CD4-positive, alpha-beta T cell (primary cell): ENCODE data around the gene NCF4. TPM values are rescaled to one million over a fixed set of nuclear protein-coding genes. Genes with fewer than 3 reads are reported as not detected.

ENCODE experiments used
- ATAC-seq: fragments of 200-7000 bp; cut with Tn5 transposase; one replicate; pipeline ENCODE4 v1.10.0; 2022; ENCODE audit warnings: mild to moderate bottlenecking; ENCODE audit not compliant: poor library complexity
- CTCF ChIA-PET: fragments of 350-600 bp; sonication (Branson Sonifier 250); formaldehyde crosslinking; loops from one replicate; lab custom pipeline; 2021; ENCODE audit warnings: antibody characterized with exemption, inconsistent platforms; lab: Charles Lee
- POLR2A ChIA-PET: fragments of 350-600 bp; sonication (Branson Sonifier 250); formaldehyde crosslinking; loops from one replicate; lab custom pipeline; 2021; ENCODE audit warnings: antibody characterized with exemption, inconsistent platforms; lab: Charles Lee
- DNase-seq, 14 experiments: peaks; one replicate each; pipeline ENCODE4 v3.0.0-alpha.2; 2013 to 2020; ENCODE audit warnings: mixed read lengths in 2 of 14
- H3K27ac ChIP-seq, 2 donors: one replicate each; pipeline versions ENCODE4 v1.5.1 to v1.7.0; 2013; ENCODE audit warnings: low read length in 2 of 2, low read depth in 1 of 2, mild to moderate bottlenecking in 1 of 2
- H3K27me3 ChIP-seq, 2 experiments: 1 replicate in 1 of 2; 2 replicates in 1 of 2; pipeline versions ENCODE4 v1.6.1 to v1.7.0; 2013; ENCODE audit warnings: low read length in 2 of 2, control low read depth in 1 of 2, mild to moderate bottlenecking in 1 of 2, moderate library complexity in 1 of 2; ENCODE audit not compliant: insufficient read depth in 2 of 2, control insufficient read depth in 1 of 2
- H3K36me3 ChIP-seq: one replicate; pipeline ENCODE4 v1.6.1; 2013; ENCODE audit warnings: low read length, control low read depth; ENCODE audit not compliant: insufficient read depth
- H3K4me1 ChIP-seq: one replicate; pipeline ENCODE4 v1.6.1; 2013; ENCODE audit warnings: low read length, control low read depth; ENCODE audit not compliant: insufficient read depth
- H3K4me3 ChIP-seq: one replicate; pipeline ENCODE4 v1.5.1; 2013; ENCODE audit warnings: mild to moderate bottlenecking, low read length, moderate library complexity
- H3K9me3 ChIP-seq, 2 experiments: 1 replicate in 1 of 2; 2 replicates in 1 of 2; pipeline versions ENCODE4 v1.6.1 to v1.7.0; 2013; ENCODE audit warnings: low read length in 2 of 2, mild to moderate bottlenecking in 2 of 2, control low read depth in 1 of 2, moderate library complexity in 1 of 2; ENCODE audit not compliant: control insufficient read depth in 1 of 2, insufficient read depth in 1 of 2
- H3K27ac Mint-ChIP-seq: one replicate; pipeline ENCODE4 v1.8.0; 2020; ENCODE audit warnings: mixed read lengths
- H3K27me3 Mint-ChIP-seq: one replicate; pipeline ENCODE4 v1.8.0; 2021; ENCODE audit warnings: mixed read lengths
- H3K36me3 Mint-ChIP-seq: one replicate; pipeline ENCODE4 v1.8.0; 2021; ENCODE audit warnings: low read depth, mixed read lengths
- H3K4me1 Mint-ChIP-seq: one replicate; pipeline ENCODE4 v1.8.0; 2021; ENCODE audit warnings: low read depth, mixed read lengths
- H3K4me3 Mint-ChIP-seq: one replicate; pipeline ENCODE4 v1.8.0; 2020; ENCODE audit warnings: mild to moderate bottlenecking, mixed read lengths
- H3K9me3 Mint-ChIP-seq: one replicate; pipeline ENCODE4 v1.8.0; 2020; ENCODE audit warnings: mixed read lengths
- CTCF ChIP-seq: fragments of 200-600 bp; IDR thresholded peaks from one replicate; pipeline ENCODE4 v1.8.0; 2022; ENCODE audit warnings: antibody characterized with exemption, mild to moderate bottlenecking
- intact Hi-C, 2 experiments: fragments of 100-400 bp; cut with DNase I in 1 of 2; cut with micrococcal nuclease in 1 of 2; formaldehyde crosslinking; loops; one replicate each; pipeline versions ENCODE4 v1.15.1 to v1.9.0; 2023 to 2025; cut with DNase I, micrococcal nuclease
- total RNA-seq, 174 experiments: library from RNA in 2 of 174; stranded (reverse) in 2 of 174; gene quantifications; one replicate each; pipeline ENCODE4 v1.2.3 and lab custom pipeline; 2021 to 2026

NCF4 gene
- total RNA-seq, 2 experiments from 2014 or later = 7.7 to 8.0 TPM

GRCh38 chr22:36858966-36859365 lies 1.8 kb upstream of the NCF4 start:
- Histone ChIP-seq H3K27me3 (no peaks in the 10 kb centered on the region), H3K27ac (no peak overlapping the region), H3K4me3 (no peak overlapping the region), H3K36me3 (no peaks in the 10 kb centered on the region), H3K4me1 (peaks cover 44% of the 10 kb centered on the region), H3K9me3 (no peaks in the 10 kb centered on the region)
- no peak for DNase-seq
- CTCF ChIA-PET = interaction anchor here (2.4 kb wide), 1 partner anchor 77 kb away, joined by 8 read pairs; no protein-coding TSS in a partner anchor
- Mint-ChIP-seq H3K27ac (no peak overlapping the region), H3K4me1 (peaks cover 7% of the 10 kb centered on the region), H3K36me3 (no peaks in the 10 kb centered on the region), H3K9me3 (no peaks in the 10 kb centered on the region), H3K27me3 (peaks cover 5% of the 10 kb centered on the region), H3K4me3 (no peak overlapping the region)
- POLR2A ChIA-PET = no interaction called here
- intact Hi-C loops = loop anchor here in 1 of 2 experiments (5.0 to 10.0 kb wide), 2 partner anchors 312 to 336 kb away; no protein-coding TSS in a partner anchor
- ATAC-seq = no peak
- TF ChIP-seq CTCF = no peak

- no peak for DNase-seq
- ChIA-PET CTCF (interaction anchor here (2.4 kb wide), 1 partner anchor 78 kb away, joined by 8 read pairs; no protein-coding TSS in a partner anchor), POLR2A (interaction anchor here (2.1 kb wide), 1 partner anchor 27 kb away, joined by 8 read pairs; no protein-coding TSS in a partner anchor)
- TF ChIP-seq CTCF = no peak
- Histone ChIP-seq H3K27me3 (no peaks in the 10 kb centered on the region), H3K4me3 (no peak overlapping the region), H3K36me3 (peaks cover 1% of the 10 kb centered on the region), H3K4me1 (peaks cover 44% of the 10 kb centered on the region), H3K9me3 (no peaks in the 10 kb centered on the region), H3K27ac (no peak overlapping the region)
- Mint-ChIP-seq H3K27ac (peak overlapping the region; percentile 57), H3K4me1 (peaks cover 7% of the 10 kb centered on the region), H3K36me3 (no peaks in the 10 kb centered on the region), H3K27me3 (peaks cover 5% of the 10 kb centered on the region), H3K9me3 (no peaks in the 10 kb centered on the region), H3K4me3 (no peak overlapping the region)
- ATAC-seq = no peak
- intact Hi-C loops = no loop called here
Observed at GRCh38 chr22:36860017-36860416, 789 bp upstream of the NCF4 start.

- H3K4me3 ChIP-seq = peak overlapping the region; percentile 60
- ATAC-seq = no peak
- H3K27me3 ChIP-seq = no peaks in the 10 kb centered on the region
- peaks cover 5% of the 10 kb centered on the region for H3K27me3 Mint-ChIP-seq
- H3K27ac Mint-ChIP-seq = peak overlapping the region; percentile 57
- H3K4me1 Mint-ChIP-seq = peaks cover 7% of the 10 kb centered on the region
- no peaks in the 10 kb centered on the region for H3K36me3 Mint-ChIP-seq
- ChIA-PET POLR2A (interaction anchor here (2.1 kb wide), 1 partner anchor 27 kb away, joined by 8 read pairs; no protein-coding TSS in a partner anchor), CTCF (no interaction called here)
- intact Hi-C loops = no loop called here
- DNase-seq = no peak
- no peaks in the 10 kb centered on the region for H3K9me3 ChIP-seq
- no peak for TF ChIP-seq CTCF
- peak overlapping the region in 1 of 2 donors; percentile 68 for H3K27ac ChIP-seq
- H3K4me3 Mint-ChIP-seq = peak overlapping the region; percentile 56
- H3K9me3 Mint-ChIP-seq = no peaks in the 10 kb centered on the region
- peaks cover 5% of the 10 kb centered on the region for H3K36me3 ChIP-seq
- peaks cover 44% of the 10 kb centered on the region for H3K4me1 ChIP-seq
Observed at GRCh38 chr22:36860438-36860820, 377 bp upstream of the NCF4 start.
